NB4 (cell line): ENCODE results near the gene WDTC1.

Experiments
- CTCF ChIP-seq: IDR thresholded peaks from one replicate; pipeline ENCODE4 v1.5.1; 2012; ENCODE audit warnings: low read depth, low read length
- MAX ChIP-seq: IDR thresholded peaks from 2 replicates; pipeline ENCODE4 v1.6.1; 2011; ENCODE audit warnings: low read depth, low read length
- MYC ChIP-seq: IDR thresholded peaks from 2 replicates; pipeline ENCODE4 v1.6.1; 2011; ENCODE audit warnings: low read depth, low read length
- POLR2A ChIP-seq: IDR thresholded peaks from 2 replicates; pipeline ENCODE4 v1.6.1; 2011; ENCODE audit warnings: mild to moderate bottlenecking; ENCODE audit not compliant: insufficient read length; ENCODE audit errors: extremely low read depth

- TF ChIP-seq CTCF (no peak), MAX (no peak), POLR2A (no peak), MYC (no peak)
Measured at GRCh38 chr1:27253596-27253995, 19.2 kb downstream of the WDTC1 start.
